ENCODE measurements around the gene GPC5.

GPC5 gene

DNA sequence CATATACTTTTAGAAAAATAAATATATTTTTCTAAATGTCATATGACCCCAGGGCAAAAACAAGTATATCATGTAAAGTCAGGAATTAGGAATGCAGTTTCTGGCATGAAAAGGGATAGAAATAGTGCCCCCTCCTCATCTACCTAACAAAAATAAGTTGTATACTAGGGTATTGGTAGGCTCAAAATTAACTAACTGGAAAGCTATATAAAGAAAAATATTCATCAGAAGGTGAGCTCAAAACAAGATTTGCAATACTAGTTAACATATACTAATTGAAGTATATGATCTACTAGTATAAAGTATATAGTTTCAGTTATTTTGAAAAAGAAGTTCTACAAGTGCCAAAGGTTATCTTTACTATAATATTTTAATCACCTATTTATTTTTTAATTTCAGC, 200.2 kb downstream of the GPC5 start:
- no peak for DNase-seq

DNA sequence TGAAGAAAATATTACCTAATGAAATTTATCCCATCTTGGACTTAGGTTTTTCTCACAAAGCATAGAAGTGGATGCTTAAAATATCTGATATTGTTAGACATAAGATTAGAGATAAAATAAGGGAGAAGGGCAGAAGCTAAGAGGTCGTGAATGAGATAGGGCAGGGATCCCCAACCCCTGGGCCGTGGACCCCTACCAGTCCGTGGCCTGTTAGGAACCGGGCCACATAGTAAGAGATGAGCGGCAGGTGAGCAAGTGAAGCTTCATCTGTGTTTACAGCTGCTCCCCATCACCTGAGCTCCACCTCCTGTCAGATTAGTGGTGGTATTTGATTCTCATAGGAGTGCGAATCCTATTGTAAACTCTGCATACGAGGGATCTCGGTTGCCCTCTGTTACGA, 202.9 kb downstream of the GPC5 start:
- no peak for DNase-seq

DNA sequence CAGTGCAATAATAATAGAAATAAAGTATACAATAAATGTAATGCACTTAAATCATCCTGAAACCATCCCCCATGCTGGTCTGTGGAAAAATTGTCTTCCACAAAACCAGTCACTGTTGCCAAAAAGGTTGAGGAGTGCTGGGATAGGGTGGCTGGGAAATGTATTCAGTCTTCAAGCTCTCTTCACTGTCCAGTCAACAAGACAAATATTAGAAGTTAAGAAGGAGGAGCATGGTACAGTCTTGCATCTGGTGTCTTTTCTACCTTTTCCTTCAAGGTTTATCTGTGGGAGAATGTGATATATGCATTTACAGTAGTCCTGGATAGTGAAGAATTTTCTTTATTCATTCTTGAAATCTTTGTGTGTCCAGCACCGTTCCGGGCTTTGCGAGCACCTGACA, 203.4 kb downstream of the GPC5 start:
- no peak for DNase-seq

DNA sequence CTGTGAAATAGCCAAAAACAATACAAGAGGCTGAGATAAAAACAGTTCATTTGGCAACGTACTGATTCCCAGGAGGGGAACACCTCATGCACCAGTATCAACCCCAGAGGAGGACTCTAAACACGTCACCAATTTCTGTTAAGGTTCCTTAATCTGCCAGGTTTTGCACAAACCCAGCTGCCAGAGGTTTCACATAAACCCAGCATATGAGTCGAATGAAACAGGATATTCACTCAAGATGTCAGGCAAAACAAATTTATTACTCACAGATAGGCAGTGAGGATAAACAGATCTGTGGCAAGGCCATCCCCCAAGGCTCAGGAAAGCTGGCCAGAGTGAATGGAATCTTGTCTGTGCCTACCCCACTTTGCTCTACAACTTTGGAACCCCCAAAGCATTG, 210.9 kb downstream of the GPC5 start:
- no peak for DNase-seq

DNA sequence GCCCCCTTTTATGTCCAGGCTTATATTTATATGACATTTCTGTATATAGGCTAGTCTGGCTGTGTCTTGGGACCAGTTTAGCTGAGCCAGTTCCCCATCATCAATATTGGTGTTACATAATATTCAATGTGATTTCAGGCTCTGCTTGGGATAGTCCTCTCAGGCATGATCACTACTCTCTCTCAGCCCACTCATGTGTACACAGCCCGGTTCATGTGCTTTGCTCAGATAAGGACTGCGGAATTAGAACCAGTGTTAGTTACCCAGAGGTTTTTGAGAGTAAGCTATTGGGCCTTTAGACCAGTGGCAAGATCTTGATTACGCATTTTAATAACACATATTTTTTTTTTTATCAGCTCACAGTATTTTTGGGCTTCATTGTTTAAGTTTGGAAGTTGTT, 219.9 kb downstream of the GPC5 start:
- DNase-seq, result no peak

DNA sequence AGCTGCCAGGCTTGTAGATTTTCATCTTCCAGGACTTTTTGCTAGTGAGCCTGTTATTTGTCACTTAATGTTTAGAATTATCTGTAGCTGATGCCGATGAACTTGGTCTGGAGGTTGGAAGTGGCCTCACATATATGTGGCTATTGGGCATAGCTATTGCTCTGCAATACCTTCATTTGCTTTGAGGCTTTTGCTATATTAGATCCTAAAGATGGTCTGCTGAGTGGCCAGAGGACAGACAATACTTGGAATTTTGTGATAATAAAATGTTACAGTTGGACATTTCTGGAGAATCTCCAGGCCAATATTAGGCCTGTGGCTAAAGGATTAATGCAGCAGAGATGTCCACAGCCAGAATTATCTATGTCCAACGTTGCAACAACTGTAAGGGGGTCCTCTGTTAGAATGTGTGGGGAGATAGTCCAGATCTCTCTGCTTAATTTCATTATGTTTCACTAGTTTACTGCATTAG, 222.3 kb downstream of the GPC5 start:
- no peak for DNase-seq

DNA sequence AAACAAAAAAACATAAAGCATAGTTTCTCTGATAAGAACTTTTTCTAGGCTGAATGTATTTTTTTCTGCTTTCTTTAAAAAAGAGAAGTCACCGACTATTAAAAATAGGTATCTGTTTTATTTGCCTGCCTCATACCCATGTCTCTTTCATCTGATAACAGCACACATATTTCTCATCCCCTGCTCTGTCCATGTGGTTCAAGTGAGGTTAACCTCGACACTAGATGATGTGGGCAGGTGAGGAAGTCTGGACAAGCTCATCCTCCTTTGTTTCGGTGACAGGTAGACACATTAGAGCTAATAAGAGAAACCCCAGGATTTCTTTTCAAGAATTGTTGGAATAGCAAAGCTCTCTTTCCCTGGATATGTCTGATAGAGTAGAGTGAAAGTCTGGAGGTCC, 222.7 kb downstream of the GPC5 start:
- no peak for DNase-seq

DNA sequence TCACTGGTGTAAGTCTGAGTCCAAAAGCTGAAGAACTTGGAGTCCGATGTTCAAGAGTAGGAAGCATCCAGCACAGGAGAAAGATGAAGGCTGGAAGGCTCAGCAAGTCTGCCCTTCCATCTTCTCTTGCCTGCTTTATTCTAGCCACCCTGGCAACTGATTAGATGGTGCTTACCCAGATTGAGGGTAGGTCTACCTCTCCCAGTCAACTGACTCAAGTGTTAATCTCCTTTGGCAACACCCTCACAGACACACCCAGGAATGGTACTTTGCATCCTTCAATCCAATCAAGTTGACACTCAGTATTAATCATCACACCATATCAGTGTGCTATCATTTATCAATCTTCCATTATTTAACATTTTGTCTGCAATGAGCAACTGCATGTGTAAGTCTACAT, 223.5 kb downstream of the GPC5 start:
- no peak for DNase-seq

DNA sequence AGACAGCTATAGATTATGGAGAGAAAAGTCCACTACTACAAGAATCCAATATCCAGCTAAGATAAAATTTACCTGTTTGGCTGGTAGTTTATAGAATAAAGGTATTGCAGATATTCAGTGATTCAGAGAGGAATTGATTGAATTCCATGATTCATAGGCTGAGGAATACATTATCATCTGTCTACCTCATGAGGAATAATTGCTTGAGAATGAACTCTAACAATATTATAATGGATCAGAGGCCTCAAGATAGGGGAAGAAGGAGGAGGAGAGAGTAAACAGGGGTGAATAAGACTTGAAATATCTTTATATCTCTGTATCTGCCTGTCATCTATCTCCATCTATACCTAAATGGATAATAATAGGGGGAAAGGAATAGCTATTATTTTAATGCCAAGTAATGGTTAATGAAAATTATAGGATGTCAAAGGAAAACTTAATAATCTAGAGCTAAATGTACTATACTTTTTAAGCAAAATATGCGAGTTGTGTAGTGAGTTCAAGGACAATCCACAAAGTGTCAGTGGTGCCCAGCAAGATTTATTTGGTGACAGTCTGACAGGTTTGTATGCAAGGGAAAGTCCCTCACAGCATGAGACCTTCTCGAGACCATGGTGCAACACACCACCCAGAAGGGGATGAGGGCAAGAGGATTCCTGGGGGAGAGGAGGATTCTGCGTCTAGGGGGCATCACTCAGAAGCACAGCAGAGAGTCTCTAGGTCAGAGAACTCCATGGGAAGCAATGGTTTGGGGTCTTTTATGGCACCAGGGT, 224.5 kb downstream of the GPC5 start:
- no peak for DNase-seq

DNA sequence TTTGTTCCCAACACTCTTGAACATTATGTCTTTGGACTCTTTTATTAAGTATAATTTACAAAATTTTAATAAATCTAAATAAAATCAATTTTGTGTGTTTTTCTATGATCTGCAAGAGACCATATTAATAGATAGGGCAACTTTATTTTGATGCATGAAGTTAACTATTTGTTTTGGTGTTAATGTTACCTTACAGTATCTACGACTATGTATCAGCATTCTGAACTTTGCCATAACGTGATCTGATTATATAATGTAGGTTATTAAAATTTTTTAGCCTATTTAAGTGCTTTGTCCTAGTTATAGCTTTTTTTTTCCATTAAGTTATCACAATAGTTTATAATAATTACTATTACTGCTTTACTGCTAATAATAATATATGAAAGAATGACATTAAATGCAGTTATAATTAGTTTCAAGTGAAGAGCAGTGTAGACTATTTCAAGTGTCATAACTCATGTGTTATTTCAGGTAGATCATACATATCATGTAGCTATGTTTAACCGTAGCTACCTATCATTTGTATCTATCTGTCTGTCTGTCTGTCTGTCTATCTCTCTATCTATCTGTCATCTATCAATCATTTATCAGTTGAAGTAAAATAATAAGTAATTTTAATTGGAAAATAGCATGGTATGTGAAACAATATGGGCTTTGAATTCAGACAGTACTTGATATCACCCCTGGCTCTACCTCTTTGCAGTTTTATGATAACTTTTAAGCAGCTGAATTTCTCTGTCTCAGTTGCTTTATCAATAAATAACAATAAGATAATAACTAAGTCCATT, 229.7 kb downstream of the GPC5 start:
- DNase-seq, result no peak

DNA sequence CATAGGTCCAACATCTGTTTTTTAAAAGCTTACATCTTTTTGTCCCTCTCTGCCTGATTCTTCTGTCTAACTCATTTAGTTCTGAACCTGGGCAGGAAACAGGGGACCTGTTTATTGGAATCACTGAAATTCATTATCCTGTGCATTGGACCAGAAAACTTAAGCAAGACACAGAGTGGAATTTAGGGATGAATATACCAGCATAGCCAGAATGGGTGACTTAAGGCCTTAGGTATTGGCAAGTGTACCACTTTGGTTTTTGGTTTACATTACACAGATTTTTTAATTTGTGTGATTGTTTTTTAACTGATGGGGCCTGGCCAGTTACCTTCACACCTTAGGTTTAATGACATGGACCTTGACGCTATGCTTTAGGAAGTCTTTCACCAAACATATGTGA, 232.5 kb downstream of the GPC5 start:
- no peak for DNase-seq

DNA sequence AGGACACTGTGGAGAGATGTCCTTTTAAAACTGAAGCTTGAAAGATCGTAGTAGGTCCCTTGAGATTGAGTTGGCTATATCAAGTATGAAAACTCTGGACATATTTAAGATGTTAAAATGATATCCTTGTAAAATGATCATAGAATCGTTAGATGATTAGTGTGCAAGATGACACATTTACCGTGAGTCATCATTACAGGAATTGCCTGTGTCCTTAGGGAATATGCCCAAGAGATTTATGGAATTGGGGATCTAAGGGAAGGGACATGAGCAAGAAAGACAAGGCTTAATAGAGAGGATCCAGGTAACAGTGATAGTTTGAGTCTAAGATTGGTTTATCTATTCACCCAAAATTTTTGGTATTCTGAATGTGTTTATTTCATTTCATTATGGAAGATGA, 233.7 kb downstream of the GPC5 start:
- no peak for DNase-seq

DNA sequence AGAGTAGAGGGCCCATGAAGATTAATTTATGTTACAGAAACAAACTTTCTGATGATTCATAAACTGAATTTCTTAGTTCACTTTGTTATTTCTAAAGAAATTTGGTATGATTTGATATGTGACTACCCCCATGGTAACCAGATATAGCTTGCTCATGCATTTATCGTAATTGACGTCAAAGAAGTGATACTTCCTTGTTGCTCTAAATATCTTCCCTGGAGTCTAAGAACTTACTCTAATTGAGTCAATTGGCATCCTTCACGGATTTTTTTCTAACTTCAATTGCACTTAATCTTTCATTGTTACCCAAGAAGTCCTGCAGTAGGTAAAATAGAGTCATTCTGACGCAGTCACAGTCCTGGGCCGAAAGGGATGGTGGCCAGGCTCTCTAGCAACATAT, 240.9 kb downstream of the GPC5 start:
- DNase-seq, result no peak

DNA sequence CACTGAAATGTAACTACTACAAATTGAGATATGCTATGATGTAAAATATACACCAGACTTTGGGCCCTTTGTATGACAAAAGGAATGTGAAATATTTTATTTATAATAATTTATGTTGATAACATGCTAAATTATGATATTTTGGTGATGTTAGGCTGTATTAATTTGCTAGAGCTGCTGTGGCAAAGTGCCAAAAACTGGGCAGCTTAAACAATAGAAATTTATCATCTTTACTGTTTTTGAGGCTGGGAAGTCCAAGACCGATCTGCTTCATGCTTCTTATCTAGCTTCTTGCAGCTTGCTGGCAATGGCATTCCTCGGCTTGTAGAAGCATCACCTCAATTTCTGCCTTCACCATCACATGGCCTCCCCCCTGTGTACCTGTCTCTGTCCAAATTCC, 245.0 kb downstream of the GPC5 start:
- DNase-seq, result no peak

DNA sequence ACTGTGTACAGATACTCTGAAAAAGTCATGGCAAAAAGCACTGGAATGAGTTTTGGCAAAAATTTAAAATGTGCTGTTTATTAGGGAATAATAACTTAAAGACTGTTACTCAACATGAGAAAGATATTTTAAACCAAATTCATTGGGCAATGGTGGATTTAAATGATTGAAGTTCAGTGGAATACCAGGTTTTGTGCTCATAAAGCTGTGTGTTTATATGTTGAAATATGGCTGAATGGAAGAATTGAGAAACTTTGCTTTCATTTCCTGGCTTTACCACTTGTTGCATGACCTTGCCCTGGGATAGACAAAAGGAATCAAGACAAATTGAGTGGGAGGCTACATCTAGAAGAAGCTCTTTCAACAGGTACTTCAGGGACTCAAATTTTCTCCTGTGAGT, 246.4 kb downstream of the GPC5 start:
- no peak for DNase-seq

DNA sequence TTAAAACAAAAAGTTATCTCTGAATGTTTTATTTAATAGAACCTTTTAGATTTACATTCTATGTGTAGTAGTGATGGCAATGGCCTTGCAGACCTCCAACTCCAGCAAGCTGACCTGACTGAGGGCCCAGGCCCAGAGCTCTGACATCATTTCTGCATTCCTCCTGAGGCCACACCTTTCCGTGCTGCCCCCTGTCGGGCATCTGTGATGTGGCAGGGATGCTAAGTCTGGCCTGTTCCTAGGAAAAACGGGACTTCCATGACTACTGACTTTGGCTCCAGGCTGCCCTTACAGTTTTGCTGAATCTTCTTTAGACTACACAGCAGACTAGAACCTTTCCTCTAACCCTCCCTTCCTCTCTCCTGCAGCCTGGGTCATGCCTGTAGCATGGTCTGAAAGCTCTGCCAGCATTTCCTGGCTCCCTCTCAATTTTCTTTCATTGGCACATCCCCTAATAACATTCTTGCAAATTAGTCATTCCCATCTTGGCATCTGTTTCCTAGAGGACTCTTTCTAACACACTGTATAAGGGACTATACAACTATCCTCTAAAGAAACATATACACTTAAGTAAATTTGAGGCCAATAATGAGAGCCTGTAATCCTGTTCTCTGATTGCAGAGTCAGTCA, 249.1 kb downstream of the GPC5 start:
- peak; percentile 24 for DNase-seq

DNA sequence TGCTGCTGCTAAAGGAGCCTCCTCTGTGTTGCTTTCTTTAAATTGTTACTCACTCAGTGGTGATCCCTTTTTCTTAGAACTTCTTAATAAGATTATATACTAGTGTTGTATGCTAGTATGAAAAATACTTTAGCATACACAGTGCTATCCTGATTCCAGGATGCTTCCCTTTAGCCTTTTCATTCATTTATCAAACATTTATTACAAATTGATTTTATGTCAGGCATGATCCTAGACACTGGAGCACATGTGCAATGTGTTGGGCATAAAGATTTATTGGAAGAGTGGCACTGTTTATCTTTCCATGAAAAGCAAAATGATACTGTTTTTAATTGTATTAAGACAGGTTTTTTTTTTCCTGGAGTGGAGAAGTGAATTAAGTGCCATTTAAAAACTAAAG, 249.6 kb downstream of the GPC5 start:
- peak; percentile 22 for DNase-seq

DNA sequence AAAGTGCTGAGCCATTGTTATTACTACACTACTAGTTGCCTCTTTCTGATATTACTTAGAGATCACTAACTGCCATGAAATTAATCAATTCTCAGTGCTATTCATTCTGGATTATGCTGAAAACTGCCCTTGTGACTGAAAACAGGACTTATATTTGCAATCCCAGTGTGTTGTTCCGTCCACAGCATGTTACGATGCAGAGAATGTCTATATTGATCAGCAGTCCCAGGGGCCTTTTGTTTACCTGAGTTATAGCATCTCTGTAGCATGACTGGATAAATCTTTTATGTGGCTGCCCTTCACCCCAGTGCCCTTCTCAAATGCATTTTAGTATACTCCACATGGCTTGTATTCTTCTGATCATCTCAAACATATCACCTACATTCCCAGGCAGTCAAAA, 251.0 kb downstream of the GPC5 start:
- no peak for DNase-seq

DNA sequence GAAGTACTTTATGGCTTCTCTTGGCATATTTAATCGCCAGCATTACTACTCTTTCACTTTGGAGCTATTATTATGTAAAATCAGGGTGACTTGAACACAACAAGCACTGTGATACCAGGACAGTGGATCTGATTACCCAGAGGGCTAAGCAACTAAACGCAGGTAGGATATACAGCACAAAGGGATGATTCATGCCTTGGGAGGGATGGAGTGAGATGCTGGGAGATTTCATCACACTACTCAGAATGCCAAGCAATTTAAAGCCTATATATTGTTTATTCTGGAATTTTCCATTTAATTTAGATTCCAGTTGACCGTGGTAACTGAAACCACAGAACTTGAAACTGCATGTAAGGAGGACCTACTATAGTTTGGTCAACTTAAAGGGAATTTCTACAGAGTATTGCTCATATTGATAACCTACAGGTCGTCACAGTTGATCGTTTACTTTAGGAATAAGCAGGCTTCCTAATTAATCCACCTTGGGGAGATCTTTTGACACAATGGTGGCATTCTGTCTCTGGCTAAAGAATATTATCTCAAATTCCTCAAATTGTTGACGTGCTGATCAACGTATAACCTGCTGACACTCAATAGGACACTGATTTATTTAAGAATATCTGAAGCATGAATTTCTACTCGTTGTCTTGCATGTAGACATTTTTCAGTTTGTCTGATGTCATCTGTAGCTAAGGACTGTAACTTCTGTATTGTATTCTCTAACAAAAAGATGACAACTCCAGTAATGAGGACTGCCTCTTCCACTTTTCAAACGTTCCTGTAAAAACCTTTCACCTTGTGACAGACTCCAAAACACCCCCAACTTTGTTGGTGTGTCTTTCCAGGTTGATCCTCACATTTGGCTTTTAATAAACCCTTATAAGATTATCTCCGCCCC, 254.2 kb downstream of the GPC5 start:
- DNase-seq, result no peak

DNA sequence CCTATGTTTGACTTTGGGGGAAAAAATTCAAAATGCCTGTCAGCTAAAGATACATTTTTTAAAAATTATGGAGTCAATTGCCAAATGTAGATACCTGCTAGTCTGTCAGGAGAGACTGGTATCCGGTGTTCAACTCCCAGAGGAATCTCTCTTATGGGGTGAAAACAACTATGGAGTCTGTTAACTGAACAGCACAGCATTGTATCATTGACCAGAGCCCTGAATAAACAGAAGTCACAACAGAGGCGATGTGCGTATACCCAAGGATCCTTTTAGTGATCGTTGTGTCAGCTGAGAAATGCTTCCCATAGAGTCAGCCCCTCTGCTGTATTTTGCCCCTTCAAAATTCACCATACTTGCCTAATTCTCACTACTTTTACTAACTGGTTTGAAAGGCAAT, 257.3 kb downstream of the GPC5 start:
- DNase-seq, result no peak

DNA sequence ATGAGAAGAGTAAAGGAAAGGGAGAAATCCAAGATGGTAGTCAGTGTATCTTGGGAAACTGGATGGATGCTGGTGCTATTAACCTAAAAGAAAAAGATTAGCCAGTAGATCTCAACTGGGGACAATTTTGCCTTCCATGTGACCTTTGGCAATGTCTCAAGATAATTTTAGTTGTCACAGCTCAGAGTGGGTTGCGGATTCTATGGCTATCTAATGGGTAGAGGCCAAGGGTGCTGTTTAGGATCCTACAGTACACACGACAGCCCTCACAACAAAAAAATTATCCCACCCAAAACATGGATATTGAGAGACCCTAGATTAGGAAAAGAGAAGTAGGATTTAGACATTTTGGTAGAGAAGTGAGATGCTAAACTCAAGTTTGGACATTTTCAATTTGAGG, 258.9 kb downstream of the GPC5 start:
- no peak for DNase-seq

DNA sequence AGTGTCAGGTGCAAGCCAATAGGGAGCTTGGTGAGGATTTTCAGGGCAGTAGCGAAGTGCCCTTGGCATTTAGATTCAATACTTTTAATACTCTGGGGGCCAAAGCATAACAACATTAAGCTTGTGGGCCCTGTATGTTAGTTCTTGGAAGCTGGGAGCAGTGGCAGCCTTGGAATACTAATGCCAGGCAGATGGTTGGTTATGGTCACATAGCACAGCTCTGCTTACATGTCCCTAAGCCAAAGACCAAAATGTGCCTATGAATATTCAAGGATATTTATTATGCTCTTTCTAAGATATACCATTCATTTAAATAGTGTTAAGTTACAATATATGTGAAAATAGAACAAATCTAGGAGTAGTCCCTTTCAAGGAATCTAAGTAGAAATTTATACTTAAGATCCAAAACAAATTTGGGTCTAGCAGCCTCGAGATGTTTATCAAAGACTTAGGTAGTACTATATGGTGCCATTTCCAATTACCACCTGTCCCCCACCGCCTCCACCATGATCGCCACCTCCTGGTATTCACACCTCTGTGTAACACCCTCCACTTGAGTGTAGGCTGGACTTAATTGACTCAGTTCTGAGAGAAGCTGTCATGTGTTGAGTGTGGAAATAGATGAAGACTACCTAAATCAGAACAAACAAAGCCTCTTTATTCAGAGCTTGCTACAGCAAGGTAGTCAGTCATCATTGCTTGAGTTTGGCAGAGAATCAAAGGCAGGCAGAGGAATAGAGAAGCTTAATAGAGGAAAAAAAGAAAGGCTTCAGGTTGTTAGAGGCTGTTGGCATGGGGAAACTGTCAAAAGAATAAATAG, 261.0 kb downstream of the GPC5 start:
- peak; percentile 88 for DNase-seq
